ENCODE results near the gene HLF. TPM values are rescaled to one million over a fixed set of nuclear protein-coding genes. Genes with fewer than 3 reads are reported as not detected.
A peak's percentile ranks its signal among the peaks of the same experiment; 100 is the strongest.

HLF gene
- total RNA-seq (0.57 TPM), polyA plus RNA-seq (1.8 TPM)
- long read RNA-seq, donor 1, result 0 reads
- long read RNA-seq, donor 2, result 0 reads
- long read RNA-seq, donor 3, result 0 reads
- long read RNA-seq, donor 4, result 0 reads
- long read RNA-seq, donor 5, result 0 reads
- long read RNA-seq, donor 6, result 0 reads
- long read RNA-seq, donor 7, result 0 reads
- long read RNA-seq, donor 8, result 0 reads
- long read RNA-seq, donor 9, result 0 reads
- long read RNA-seq, donor 10, result 0 reads

DNA sequence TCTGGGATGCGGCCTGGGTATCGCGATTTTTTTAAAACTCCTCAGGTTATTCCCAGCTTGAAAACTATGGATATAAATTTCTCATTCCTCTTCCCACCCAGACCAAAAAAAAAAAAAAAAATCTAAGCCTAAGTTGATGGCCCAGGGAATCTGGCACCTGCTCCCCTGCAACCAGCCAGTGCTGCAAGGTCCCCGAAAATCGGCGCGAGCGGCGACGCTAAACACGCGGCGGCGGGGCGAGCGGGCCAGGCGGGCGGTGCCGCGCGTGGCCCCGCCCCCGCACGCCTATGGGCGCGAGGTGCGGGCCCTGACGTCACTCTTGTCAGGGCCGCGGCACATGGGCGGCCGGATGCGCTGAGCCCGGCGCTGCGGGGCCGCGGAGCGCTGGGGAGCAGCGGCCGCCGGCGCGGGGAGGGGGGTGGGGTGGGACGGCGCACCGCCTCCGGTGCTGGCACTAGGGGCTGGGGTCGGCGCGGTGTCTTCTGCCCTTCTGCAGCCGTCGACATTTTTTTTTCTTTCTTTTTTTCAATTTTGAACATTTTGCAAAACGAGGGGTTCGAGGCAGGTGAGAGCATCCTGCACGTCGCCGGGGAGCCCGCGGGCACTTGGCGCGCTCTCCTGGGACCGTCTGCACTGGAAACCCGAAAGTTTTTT is at the start of gene HLF:
Gene HLF (plus strand): TSS at position 316 of the 654 bp plus-strand sequence. CDS start 525 bp downstream, outside the sequence.
- Histone ChIP-seq H3K27ac (ENCODE audit: low read depth in 1 of 2, low read length in 1 of 2) (no peak within 1 kb of the TSS), H3K9me3 (ENCODE audit: control insufficient read depth in 2 of 2, insufficient read depth in 1 of 2, low read length in 1 of 2) (peaks cover 0 to 2% of the 10 kb centered on the region in 2 donors), H3K27me3 (ENCODE audit: control insufficient read depth in 2 of 2, insufficient read depth in 1 of 2, low read length in 1 of 2) (peaks cover 63 to 72% of the 10 kb centered on the region in 2 donors), H3K4me1 (ENCODE audit: control insufficient read depth in 2 of 2, insufficient read depth in 2 of 2, low read length in 2 of 2) (peaks cover 11 to 25% of the 10 kb centered on the region in 2 donors), H3K36me3 (ENCODE audit: control insufficient read depth in 2 of 2, insufficient read depth in 2 of 2, low read length in 1 of 2) (no peaks in the 10 kb centered on the region), H3K4me3 (ENCODE audit: low read length in 2 of 2) (peak within 1 kb of the TSS; percentile 25 to 47)
- DNase-seq (ENCODE audit: low read depth in 6 of 9, low spot score in 9 of 9), result peak; percentile 23 to 91 (median 78)
- WGBS, result under 1% methylated on average over 64 of the region's 64 CpGs

GRCh38 chr17:55215711-55216110 is 49.0 kb upstream of the HLF start:
- H3K36me3 ChIP-seq (ENCODE audit: control insufficient read depth in 2 of 2, insufficient read depth in 2 of 2, low read length in 1 of 2), result no peaks in the 10 kb centered on the region
- WGBS, result 96% methylated on average over 3 of the region's 3 CpGs
- H3K4me1 ChIP-seq (ENCODE audit: control insufficient read depth in 2 of 2, insufficient read depth in 2 of 2, low read length in 2 of 2), result no peaks in the 10 kb centered on the region
- no peaks in the 10 kb centered on the region for H3K27me3 ChIP-seq (ENCODE audit: control insufficient read depth in 2 of 2, insufficient read depth in 1 of 2, low read length in 1 of 2)
- H3K4me3 ChIP-seq (ENCODE audit: low read length in 2 of 2), result no peak overlapping the region
- no peak for DNase-seq (ENCODE audit: low read depth in 6 of 9, low spot score in 9 of 9)
- H3K9me3 ChIP-seq (ENCODE audit: control insufficient read depth in 2 of 2, insufficient read depth in 1 of 2, low read length in 1 of 2), result peaks cover 0 to 2% of the 10 kb centered on the region in 2 donors
- no peak overlapping the region for H3K27ac ChIP-seq (ENCODE audit: low read depth in 1 of 2, low read length in 1 of 2)

GRCh38 chr17:55216888-55217287 is 47.9 kb upstream of the HLF start:
- WGBS, result 17% methylated on average over 3 of the region's 3 CpGs
- Histone ChIP-seq H3K36me3 (ENCODE audit: control insufficient read depth in 2 of 2, insufficient read depth in 2 of 2, low read length in 1 of 2) (no peaks in the 10 kb centered on the region), H3K9me3 (ENCODE audit: control insufficient read depth in 2 of 2, insufficient read depth in 1 of 2, low read length in 1 of 2) (peaks cover 0 to 2% of the 10 kb centered on the region in 2 donors), H3K4me3 (ENCODE audit: low read length in 2 of 2) (no peak overlapping the region), H3K4me1 (ENCODE audit: control insufficient read depth in 2 of 2, insufficient read depth in 2 of 2, low read length in 2 of 2) (no peaks in the 10 kb centered on the region), H3K27me3 (ENCODE audit: control insufficient read depth in 2 of 2, insufficient read depth in 1 of 2, low read length in 1 of 2) (no peaks in the 10 kb centered on the region), H3K27ac (ENCODE audit: low read depth in 1 of 2, low read length in 1 of 2) (no peak overlapping the region)
- no peak for DNase-seq (ENCODE audit: low read depth in 6 of 9, low spot score in 9 of 9)

DNA sequence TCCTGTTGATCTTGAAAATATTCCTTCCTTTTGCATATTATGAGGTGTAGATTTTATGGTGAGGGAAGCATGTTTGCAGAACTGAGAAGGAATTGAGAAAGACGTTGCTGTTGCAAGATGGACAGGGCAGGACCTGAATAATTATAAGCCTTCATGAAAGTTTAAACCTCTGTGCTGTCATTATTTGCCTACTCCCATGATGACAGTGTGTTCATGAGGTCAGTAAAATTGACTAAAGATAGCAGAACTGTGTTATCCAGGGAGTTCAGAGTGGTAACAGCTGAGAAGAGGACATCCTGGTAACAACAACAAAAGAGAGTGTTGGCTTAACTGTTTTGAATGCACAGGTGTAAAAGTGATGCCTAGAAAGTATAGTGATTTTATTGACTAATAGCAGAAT is 45.3 kb upstream of the HLF start:
- peaks cover 0 to 2% of the 10 kb centered on the region in 2 donors for H3K9me3 ChIP-seq (ENCODE audit: control insufficient read depth in 2 of 2, insufficient read depth in 1 of 2, low read length in 1 of 2)
- DNase-seq (ENCODE audit: low read depth in 6 of 9, low spot score in 9 of 9), result no peak
- no peaks in the 10 kb centered on the region for H3K36me3 ChIP-seq (ENCODE audit: control insufficient read depth in 2 of 2, insufficient read depth in 2 of 2, low read length in 1 of 2)
- H3K4me3 ChIP-seq (ENCODE audit: low read length in 2 of 2), result no peak overlapping the region
- no peaks in the 10 kb centered on the region for H3K4me1 ChIP-seq (ENCODE audit: control insufficient read depth in 2 of 2, insufficient read depth in 2 of 2, low read length in 2 of 2)
- no peaks in the 10 kb centered on the region for H3K27me3 ChIP-seq (ENCODE audit: control insufficient read depth in 2 of 2, insufficient read depth in 1 of 2, low read length in 1 of 2)
- 84% methylated on average over 1 of the region's 1 CpG for WGBS
- H3K27ac ChIP-seq (ENCODE audit: low read depth in 1 of 2, low read length in 1 of 2), result no peak overlapping the region

GRCh38 chr17:55219934-55220333 is 44.8 kb upstream of the HLF start:
- peaks cover 0 to 2% of the 10 kb centered on the region in 2 donors for H3K9me3 ChIP-seq (ENCODE audit: control insufficient read depth in 2 of 2, insufficient read depth in 1 of 2, low read length in 1 of 2)
- H3K27ac ChIP-seq (ENCODE audit: low read depth in 1 of 2, low read length in 1 of 2), result no peak overlapping the region
- WGBS, result 85% methylated on average over 3 of the region's 3 CpGs
- no peak overlapping the region for H3K4me3 ChIP-seq (ENCODE audit: low read length in 2 of 2)
- H3K4me1 ChIP-seq (ENCODE audit: control insufficient read depth in 2 of 2, insufficient read depth in 2 of 2, low read length in 2 of 2), result no peaks in the 10 kb centered on the region
- no peaks in the 10 kb centered on the region for H3K27me3 ChIP-seq (ENCODE audit: control insufficient read depth in 2 of 2, insufficient read depth in 1 of 2, low read length in 1 of 2)
- no peak for DNase-seq (ENCODE audit: low read depth in 6 of 9, low spot score in 9 of 9)
- no peaks in the 10 kb centered on the region for H3K36me3 ChIP-seq (ENCODE audit: control insufficient read depth in 2 of 2, insufficient read depth in 2 of 2, low read length in 1 of 2)

DNA sequence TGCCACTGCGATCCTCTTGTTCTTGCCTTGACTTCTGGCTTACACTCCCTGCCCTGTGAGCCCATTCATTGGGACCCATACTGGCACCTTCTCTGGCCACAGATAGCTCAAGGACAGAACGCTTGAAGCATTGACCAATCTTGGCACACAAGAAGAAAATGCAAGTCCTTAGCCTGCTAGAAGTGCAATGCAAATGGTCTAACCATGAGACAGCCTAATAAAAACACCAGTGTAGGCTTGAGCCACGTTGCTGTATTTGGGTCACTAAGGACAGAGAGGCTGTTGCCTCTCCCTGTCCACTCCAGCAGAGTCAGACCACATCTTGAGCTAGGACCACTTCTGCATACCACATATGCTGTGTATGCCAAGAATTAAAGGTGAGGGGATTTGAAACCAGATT is 41.2 kb upstream of the HLF start:
- WGBS, result 92% methylated on average over 3 of the region's 3 CpGs
- no peak for DNase-seq (ENCODE audit: low read depth in 6 of 9, low spot score in 9 of 9)
- no peak overlapping the region for H3K27ac ChIP-seq (ENCODE audit: low read depth in 1 of 2, low read length in 1 of 2)

GRCh38 chr17:55224746-55225145 is 40.0 kb upstream of the HLF start:
- no peak for DNase-seq (ENCODE audit: low read depth in 6 of 9, low spot score in 9 of 9)
- 93% methylated on average over 2 of the region's 2 CpGs for WGBS
- Histone ChIP-seq H3K36me3 (ENCODE audit: control insufficient read depth in 2 of 2, insufficient read depth in 2 of 2, low read length in 1 of 2) (no peaks in the 10 kb centered on the region), H3K4me1 (ENCODE audit: control insufficient read depth in 2 of 2, insufficient read depth in 2 of 2, low read length in 2 of 2) (no peaks in the 10 kb centered on the region), H3K4me3 (ENCODE audit: low read length in 2 of 2) (no peak overlapping the region), H3K27me3 (ENCODE audit: control insufficient read depth in 2 of 2, insufficient read depth in 1 of 2, low read length in 1 of 2) (no peaks in the 10 kb centered on the region), H3K9me3 (ENCODE audit: control insufficient read depth in 2 of 2, insufficient read depth in 1 of 2, low read length in 1 of 2) (no peaks in the 10 kb centered on the region), H3K27ac (ENCODE audit: low read depth in 1 of 2, low read length in 1 of 2) (no peak overlapping the region)

More for the DNA sequence above, 41.2 kb upstream of the HLF start:
- Histone ChIP-seq H3K27me3 (ENCODE audit: control insufficient read depth in 2 of 2, insufficient read depth in 1 of 2, low read length in 1 of 2) (no peaks in the 10 kb centered on the region), H3K4me3 (ENCODE audit: low read length in 2 of 2) (no peak overlapping the region), H3K4me1 (ENCODE audit: control insufficient read depth in 2 of 2, insufficient read depth in 2 of 2, low read length in 2 of 2) (no peaks in the 10 kb centered on the region), H3K36me3 (ENCODE audit: control insufficient read depth in 2 of 2, insufficient read depth in 2 of 2, low read length in 1 of 2) (no peaks in the 10 kb centered on the region), H3K9me3 (ENCODE audit: control insufficient read depth in 2 of 2, insufficient read depth in 1 of 2, low read length in 1 of 2) (no peaks in the 10 kb centered on the region)

DNA sequence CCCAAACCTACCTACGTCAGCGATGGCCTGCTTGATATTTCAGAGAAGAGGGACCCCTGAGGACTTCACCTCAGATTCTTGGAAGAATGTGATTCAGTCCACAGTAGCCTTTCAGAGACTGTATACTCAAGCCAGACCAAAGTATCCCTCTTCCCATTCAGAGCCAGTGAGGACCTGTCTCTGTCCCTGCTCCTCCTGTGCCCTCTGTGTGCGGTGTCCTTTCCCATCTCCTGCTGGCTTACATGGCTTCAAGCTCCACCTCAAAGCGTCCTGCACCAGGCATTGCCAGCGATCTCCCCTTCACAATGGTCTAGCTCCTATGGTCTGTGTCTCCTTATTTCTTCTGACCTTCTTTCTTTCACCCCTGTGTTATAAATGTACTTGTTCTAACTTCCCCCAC is 39.5 kb upstream of the HLF start:
- no peaks in the 10 kb centered on the region for H3K36me3 ChIP-seq (ENCODE audit: control insufficient read depth in 2 of 2, insufficient read depth in 2 of 2, low read length in 1 of 2)
- H3K27ac ChIP-seq (ENCODE audit: low read depth in 1 of 2, low read length in 1 of 2), result no peak overlapping the region
- no peak overlapping the region for H3K4me3 ChIP-seq (ENCODE audit: low read length in 2 of 2)
- DNase-seq (ENCODE audit: low read depth in 6 of 9, low spot score in 9 of 9), result no peak
- no peaks in the 10 kb centered on the region for H3K27me3 ChIP-seq (ENCODE audit: control insufficient read depth in 2 of 2, insufficient read depth in 1 of 2, low read length in 1 of 2)
- 96% methylated on average over 5 of the region's 5 CpGs for WGBS
- H3K4me1 ChIP-seq (ENCODE audit: control insufficient read depth in 2 of 2, insufficient read depth in 2 of 2, low read length in 2 of 2), result no peaks in the 10 kb centered on the region
- H3K9me3 ChIP-seq (ENCODE audit: control insufficient read depth in 2 of 2, insufficient read depth in 1 of 2, low read length in 1 of 2), result no peaks in the 10 kb centered on the region

DNA sequence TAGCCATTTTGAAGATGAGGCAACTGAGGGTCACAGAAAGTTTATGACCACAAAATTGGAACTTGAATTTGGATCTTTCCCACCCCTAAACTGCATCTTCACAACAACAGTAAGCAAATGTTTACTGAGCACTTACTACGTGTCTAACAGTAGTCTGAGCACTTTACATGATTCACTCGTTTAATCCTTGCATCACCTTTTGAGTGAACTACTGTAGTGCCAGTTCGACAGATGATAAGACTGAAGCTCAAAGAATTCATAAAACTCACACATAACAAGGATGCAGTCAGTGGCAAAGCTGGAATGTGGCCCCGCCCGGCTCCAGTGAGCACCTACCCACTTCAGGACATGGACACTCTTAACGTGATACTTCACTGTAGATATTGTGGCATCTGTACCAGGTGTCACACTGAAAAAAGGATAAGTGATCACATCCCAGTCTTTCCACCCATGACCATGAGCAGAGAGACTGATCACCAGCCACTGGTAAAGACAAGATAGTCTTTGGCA is 36.0 kb upstream of the HLF start:
- Histone ChIP-seq H3K27ac (ENCODE audit: low read depth in 1 of 2, low read length in 1 of 2) (no peak overlapping the region), H3K9me3 (ENCODE audit: control insufficient read depth in 2 of 2, insufficient read depth in 1 of 2, low read length in 1 of 2) (no peaks in the 10 kb centered on the region), H3K27me3 (ENCODE audit: control insufficient read depth in 2 of 2, insufficient read depth in 1 of 2, low read length in 1 of 2) (no peaks in the 10 kb centered on the region), H3K4me1 (ENCODE audit: control insufficient read depth in 2 of 2, insufficient read depth in 2 of 2, low read length in 2 of 2) (no peaks in the 10 kb centered on the region), H3K4me3 (ENCODE audit: low read length in 2 of 2) (no peak overlapping the region), H3K36me3 (ENCODE audit: control insufficient read depth in 2 of 2, insufficient read depth in 2 of 2, low read length in 1 of 2) (no peaks in the 10 kb centered on the region)
- 95% methylated on average over 6 of the region's 6 CpGs for WGBS
- DNase-seq (ENCODE audit: low read depth in 6 of 9, low spot score in 9 of 9), result no peak

All from thymus (tissue), 14 donors.